PC-9 (cell line): ENCODE data around the gene CLASP1.

Experiments used
- CTCF ChIP-seq: fragments of 200-600 bp; sonication (generic); conservative IDR thresholded peaks from 2 replicates; pipeline ENCODE4 v1.6.1; 2017; ENCODE audit warnings: mixed run types, antibody characterized with exemption, mild to moderate bottlenecking, moderate library complexity
- EZH2 ChIP-seq: fragments of 200-600 bp; sonication (generic); IDR thresholded peaks from 2 replicates; pipeline ENCODE4 v1.8.0; 2017; ENCODE audit warnings: antibody characterized with exemption, low read depth

GRCh38 chr2:121345887-121346286, 303.4 kb downstream of the CLASP1 start:
- TF ChIP-seq CTCF, result no peak
- no peak for TF ChIP-seq EZH2
